ENCODE measurements around the gene WWOX. TPM values are rescaled to one million over a fixed set of nuclear protein-coding genes. Genes with fewer than 3 reads are reported as not detected.
A peak's percentile ranks its signal among the peaks of the same experiment; 100 is the strongest.

The WWOX gene
- total RNA-seq, 2 experiments from 2014 or later = 19.1 to 23.7 TPM

GRCh38 chr16:79202977-79203376 lies 1103.5 kb downstream of the WWOX start:
- Mint-ChIP-seq H3K27ac (no peak overlapping the region), H3K27me3 (no peaks in the 10 kb centered on the region), H3K36me3 (ENCODE audit: low read depth) (no peaks in the 10 kb centered on the region), H3K4me3 (no peak overlapping the region), H3K4me1 (ENCODE audit: low read depth) (no peaks in the 10 kb centered on the region), H3K9me3 (no peaks in the 10 kb centered on the region)
- ATAC-seq (no peak), DNase-seq (no peak)
- ChIA-PET POLR2A (interaction anchor here (1.1 kb wide), 1 partner anchor 15 kb away, joined by 3 read pairs; no protein-coding TSS in a partner anchor), CTCF (no interaction called here)
- intact Hi-C loops (cut with micrococcal nuclease) = no loop called here
- TF ChIP-seq CTCF (IDR thresholded peaks at IDR 0.05) = no peak

- Mint-ChIP-seq H3K4me3 (no peak overlapping the region), H3K36me3 (ENCODE audit: low read depth) (no peaks in the 10 kb centered on the region), H3K27ac (no peak overlapping the region), H3K4me1 (ENCODE audit: low read depth) (no peaks in the 10 kb centered on the region), H3K9me3 (no peaks in the 10 kb centered on the region), H3K27me3 (no peaks in the 10 kb centered on the region)
- no peak for TF ChIP-seq CTCF (IDR thresholded peaks at IDR 0.05)
- ATAC-seq (no peak), DNase-seq (no peak)
- intact Hi-C loops (cut with micrococcal nuclease) = no loop called here
- ChIA-PET CTCF (no interaction called here), POLR2A (no interaction called here)
Measured at GRCh38 chr16:79204486-79204885, 1105.0 kb downstream of the WWOX start.

GRCh38 chr16:79206889-79207288 lies 1107.4 kb downstream of the WWOX start:
- Mint-ChIP-seq H3K9me3 (no peaks in the 10 kb centered on the region), H3K27me3 (no peaks in the 10 kb centered on the region), H3K4me1 (ENCODE audit: low read depth) (peaks cover 6% of the 10 kb centered on the region), H3K4me3 (no peak overlapping the region), H3K36me3 (ENCODE audit: low read depth) (no peaks in the 10 kb centered on the region), H3K27ac (no peak overlapping the region)
- intact Hi-C loops (cut with micrococcal nuclease) = no loop called here
- TF ChIP-seq CTCF (IDR thresholded peaks at IDR 0.05) = no peak
- no peak for ATAC-seq
- ChIA-PET POLR2A (no interaction called here), CTCF (no interaction called here)
- no peak for DNase-seq

GRCh38 chr16:79209308-79209707 lies 1109.9 kb downstream of the WWOX start:
- H3K4me1 Mint-ChIP-seq (ENCODE audit: low read depth) = peaks cover 6% of the 10 kb centered on the region
- POLR2A ChIA-PET = no interaction called here
- H3K36me3 Mint-ChIP-seq (ENCODE audit: low read depth) = no peaks in the 10 kb centered on the region
- no peak for TF ChIP-seq CTCF (IDR thresholded peaks at IDR 0.05)
- DNase-seq (no peak), ATAC-seq (no peak)
- CTCF ChIA-PET = interaction anchor here (0.9 kb wide), 1 partner anchor 393 kb away, joined by 3 read pairs; no protein-coding TSS in a partner anchor
- intact Hi-C loops (cut with micrococcal nuclease) = no loop called here
- H3K9me3 Mint-ChIP-seq = peaks cover 4% of the 10 kb centered on the region
- no peak overlapping the region for H3K27ac Mint-ChIP-seq
- H3K4me3 Mint-ChIP-seq = no peak overlapping the region
- no peaks in the 10 kb centered on the region for H3K27me3 Mint-ChIP-seq

GRCh38 chr16:79210607-79211006 lies 1111.2 kb downstream of the WWOX start:
- intact Hi-C loops (cut with micrococcal nuclease) = no loop called here
- Mint-ChIP-seq H3K4me3 (no peak overlapping the region), H3K36me3 (ENCODE audit: low read depth) (no peaks in the 10 kb centered on the region), H3K9me3 (peaks cover 4% of the 10 kb centered on the region), H3K27ac (no peak overlapping the region), H3K27me3 (no peaks in the 10 kb centered on the region), H3K4me1 (ENCODE audit: low read depth) (peaks cover 6% of the 10 kb centered on the region)
- no peak for TF ChIP-seq CTCF (IDR thresholded peaks at IDR 0.05)
- CTCF ChIA-PET = no interaction called here
- POLR2A ChIA-PET = no interaction called here
- DNase-seq (peak; percentile 47), ATAC-seq (peak; percentile 81)

Measured in activated CD8-positive, alpha-beta T cell treated with anti-CD3 and anti-CD28 coated beads for 36 hours (primary cell).